K562 (cell line): ENCODE data around the gene MATN1. TPM values are rescaled to one million over a fixed set of nuclear protein-coding genes. Genes with fewer than 3 reads are reported as not detected.

Source experiments
- ATAC-seq: fragments of 200-7000 bp; cut with Tn5 transposase; 3 replicates; pipeline ENCODE4 v1.9.1; 2020; ENCODE audit warnings: moderate library complexity
- BruUV-seq: library from RNA; stranded (reverse); fragments of 400-500 nt; replicated peaks from 2 replicates; lab custom pipeline; 2021; lab: Mats Ljungman, UMichigan
- CTCF ChIA-PET: fragments of 300-600 bp; formaldehyde crosslinking; extraction: SDS; loops from one replicate; lab custom pipeline; 2021; ENCODE audit warnings: low intra/inter-chr PET ratio; lab: Yijun Ruan, JAX
- POLR2A ChIA-PET: fragments of 300-600, 350-650 bp; sonication (Branson Sonifier 250); formaldehyde crosslinking; extraction: SDS; loops from one replicate; lab custom pipeline; 2021; ENCODE audit warnings: antibody characterized with exemption, inconsistent platforms; lab: Yijun Ruan, JAX
- DNase-seq, 4 experiments: peaks; one replicate each; pipeline versions ENCODE4 v3.0.0 to v3.0.0-alpha.2; 2011 to 2018; ENCODE audit warnings: low spot score in 3 of 4, mixed read lengths in 3 of 4; ENCODE audit errors: extremely low read depth in 1 of 4
- FAIRE-seq: peaks from 2 replicates; lab custom pipeline; 2011; peaks lifted over from hg19 to GRCh38; lab: Jason Lieb, UNC
- H2AFZ ChIP-seq: 2 replicates; pipeline ENCODE4 v1.6.0; 2011; ENCODE audit warnings: low read depth, low read length, control low read depth, inconsistent platforms
- H3K27ac ChIP-seq: fragments of 200-600 bp; 3 replicates; pipeline ENCODE4 v1.8.0; 2011; ENCODE audit warnings: low read depth, mild to moderate bottlenecking, control low read depth, inconsistent platforms, low read length, moderate library complexity, mixed read lengths; ENCODE audit errors: extremely low read depth
- H3K27me3 ChIP-seq, 2 experiments: fragments of 300-600 bp in 1 of 2; 2 replicates in 1 of 2; 3 replicates in 1 of 2; pipeline versions ENCODE4 v1.6.0 to v1.8.0; 2011; ENCODE audit warnings: inconsistent platforms in 2 of 2, low read length in 2 of 2, mild to moderate bottlenecking in 1 of 2, mixed read lengths in 1 of 2, moderate library complexity in 1 of 2; ENCODE audit not compliant: control insufficient read depth in 2 of 2, insufficient read depth in 2 of 2
- H3K36me3 ChIP-seq: fragments of 300-600 bp; 3 replicates; pipeline ENCODE4 v1.8.0; 2011; ENCODE audit warnings: mild to moderate bottlenecking, low read length, inconsistent platforms; ENCODE audit not compliant: control insufficient read depth, insufficient read depth
- H3K4me1 ChIP-seq, 2 experiments: fragments of 200-600 bp in 1 of 2; replicated peaks in 1 of 2; 2 replicates in 1 of 2; 3 replicates in 1 of 2; pipeline versions ENCODE4 v1.5.1 to v1.8.0; 2011; ENCODE audit warnings: inconsistent platforms in 2 of 2, low read length in 2 of 2, mild to moderate bottlenecking in 1 of 2, mixed read lengths in 1 of 2, moderate library complexity in 1 of 2; ENCODE audit not compliant: control insufficient read depth in 2 of 2, insufficient read depth in 2 of 2
- H3K4me2 ChIP-seq: 2 replicates; pipeline ENCODE4 v1.6.1; 2011; ENCODE audit warnings: low read length, control low read depth, inconsistent platforms, mixed read lengths; ENCODE audit not compliant: insufficient read depth
- H3K4me3 ChIP-seq: fragments of 200-600 bp; sonication (generic), shearing (Covaris generic); 2 replicates; pipeline ENCODE4 v1.5.1; 2016; ENCODE audit warnings: control low read depth, inconsistent platforms
- H3K79me2 ChIP-seq: fragments of 200-600 bp; 3 replicates; pipeline ENCODE4 v1.8.0; 2011; ENCODE audit warnings: low read length, inconsistent platforms; ENCODE audit not compliant: control insufficient read depth, insufficient read depth
- H3K9ac ChIP-seq, 2 experiments: 2 replicates each; pipeline versions ENCODE4 v1.6.0 to v1.6.1; 2011; ENCODE audit warnings: low read depth in 2 of 2, low read length in 2 of 2, control low read depth in 1 of 2, inconsistent platforms in 1 of 2, mild to moderate bottlenecking in 1 of 2, mixed read lengths in 1 of 2; ENCODE audit not compliant: insufficient read depth in 1 of 2
- H3K9me1 ChIP-seq: one replicate; pipeline ENCODE4 v1.6.0; 2011; ENCODE audit warnings: inconsistent platforms, mild to moderate bottlenecking, low read length, moderate library complexity; ENCODE audit not compliant: control insufficient read depth, insufficient read depth
- H3K9me3 ChIP-seq: replicated peaks from 2 replicates; pipeline ENCODE4 v1.5.1; 2011; ENCODE audit warnings: low read depth, low read length, inconsistent platforms; ENCODE audit not compliant: control insufficient read depth, insufficient read depth
- H4K20me1 ChIP-seq: replicated peaks from 2 replicates; pipeline ENCODE4 v1.6.1; 2011; ENCODE audit warnings: low read length, inconsistent platforms, mixed read lengths; ENCODE audit not compliant: control insufficient read depth, insufficient read depth
- CBX3 ChIP-seq, 2 experiments: IDR thresholded peaks; 1 replicate in 1 of 2; 2 replicates in 1 of 2; pipeline ENCODE4 v1.6.1; 2012; ENCODE audit warnings: inconsistent platforms in 2 of 2, low read length in 2 of 2, borderline replicate concordance in 1 of 2, control low read depth in 1 of 2
- COPS2 ChIP-seq: fragments of 450-650 bp; conservative IDR thresholded peaks from 2 replicates; pipeline ENCODE4 v1.6.1; 2016; ENCODE audit warnings: mild to moderate bottlenecking, moderate library complexity
- RAD51 ChIP-seq: fragments of 450-650 bp; IDR thresholded peaks from 2 replicates; pipeline ENCODE4 v1.7.1; 2016; ENCODE audit warnings: low read depth, mild to moderate bottlenecking, borderline replicate concordance
- SMAD2 ChIP-seq: fragments of 150-350 bp; IDR thresholded peaks from 2 replicates; pipeline ENCODE4 v1.6.1; 2014; ENCODE audit warnings: low read depth, mild to moderate bottlenecking, low read length
- SMAD3 ChIP-seq: fragments of 450-650 bp; formaldehyde crosslinking; conservative IDR thresholded peaks from 2 replicates; pipeline ENCODE4 v1.4.0; 2020; ENCODE audit warnings: mild to moderate bottlenecking
- SNIP1 ChIP-seq: fragments of 450-650 bp; IDR thresholded peaks from 2 replicates; pipeline ENCODE4 v1.7.1; 2017; ENCODE audit warnings: low read depth, mild to moderate bottlenecking
- TCF7 ChIP-seq: sonication (generic); IDR thresholded peaks from 2 replicates; pipeline ENCODE4 v1.6.1; 2016; ENCODE audit warnings: antibody characterized with exemption, borderline replicate concordance
- TEAD2 ChIP-seq: fragments of 450-650 bp; IDR thresholded peaks from 2 replicates; pipeline ENCODE4 v1.6.1; 2016; ENCODE audit warnings: missing genetic modification characterization, control low read depth, missing compliant biosample characterization
- ZNF384 ChIP-seq: IDR thresholded peaks from 2 replicates; pipeline ENCODE4 v1.6.1; 2012; ENCODE audit warnings: low read depth, low read length, improper control_type of control experiment
- WGBS: fragments of 100-300 bp; shearing (Covaris generic); methylation state at CpG from one replicate; pipeline ENCODE4 v1.1.6; 2016; ENCODE audit warnings: low coverage, mixed read lengths; ENCODE audit not compliant: insufficient coverage; ENCODE audit errors: missing lambda C conversion rate; 5-methylcytosine and 5-hydroxymethylcytosine counted together
- in situ Hi-C: fragments of 300-500 bp; cut with MboI; formaldehyde crosslinking; loops from 4 replicates; pipeline ENCODE4 v1.15.0; 2018; ENCODE audit warnings: inconsistent platforms, mixed read lengths
- intact Hi-C: fragments of 100-400 bp; cut with micrococcal nuclease; formaldehyde crosslinking; loops from 2 replicates; pipeline ENCODE4 v1.14.2; 2022
- polyA plus RNA-seq, 8 experiments: library from polyadenylated mRNA; depleted of rRNA in 4 of 8; stranded (reverse) in 5 of 8; unstranded in 3 of 8; fragments of >200 nt; fragmentation: Nextera tagmentation in 2 of 8; fragmentation: Illumina TruSeq in 1 of 8; extraction: Ambion mirVana in 2 of 8; extraction: Trizol in 1 of 8; gene quantifications; 2 replicates each; pipeline versions ENCODE4 v1.2.1 to v1.2.3, GENCODE V29; 2011 to 2014; ENCODE audit warnings: inconsistent platforms in 1 of 8, missing spikeins in 1 of 8
- total RNA-seq, 7 experiments: library from RNA; depleted of rRNA in 6 of 7; stranded (reverse); fragments of >200 nt in 6 of 7; fragmentation: Illumina TruSeq in 2 of 7; extraction: Trizol in 2 of 7; gene quantifications; 2 replicates each; pipeline versions ENCODE4 v1.2.1 to v1.2.3, GENCODE V29; 2011 to 2021; ENCODE audit warnings: low replicate concordance in 1 of 7
- TF ChIP-seq, protein P1 (sequence below): fragments of 450-650 bp; IDR thresholded peaks from 2 replicates; pipeline ENCODE4 v1.6.1; 2018; ENCODE audit not compliant: partially characterized antibody
- TF ChIP-seq, protein P2 (sequence below): sonication (generic); formaldehyde crosslinking; IDR thresholded peaks from 2 replicates; pipeline ENCODE4 v1.5.0; 2020; ENCODE audit warnings: missing genetic modification reagents
- TF ChIP-seq, protein P3 (sequence below): sonication (generic); formaldehyde crosslinking; IDR thresholded peaks from 2 replicates; pipeline ENCODE4 v1.9.0; 2022; ENCODE audit warnings: mild to moderate bottlenecking, missing genetic modification reagents

Gene MATN1
- total and polyA plus RNA-seq, 9 of the 15 experiments (the other 6 are each of a cell fraction or from before 2014, with no cell fraction given) = 0.10 to 2.3 (median 1.2) TPM

DNA sequence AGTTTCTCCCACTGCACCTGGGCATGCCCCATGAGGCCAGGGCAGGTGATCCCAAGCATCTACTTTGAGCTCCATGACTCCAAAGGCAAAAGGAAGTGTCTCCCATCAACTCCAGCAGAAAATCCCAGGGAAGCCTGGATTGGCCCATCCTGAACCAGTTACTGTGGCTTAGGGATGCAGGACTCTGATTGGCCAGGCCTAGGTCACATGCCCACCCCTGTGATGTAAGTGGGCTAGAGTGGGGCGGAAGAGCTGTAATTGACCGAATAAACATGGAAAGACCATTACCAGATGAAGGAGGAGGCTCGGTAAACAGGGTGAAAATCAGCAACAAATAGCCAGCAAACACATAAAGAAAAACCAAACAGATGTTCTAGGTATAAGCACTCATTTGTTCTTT is 45.2 kb downstream of the MATN1 start:
- POLR2A ChIA-PET = no interaction called here
- Histone ChIP-seq H3K4me1 (no peaks in the 10 kb centered on the region), H3K27ac (no peak overlapping the region), H2AFZ (no peak overlapping the region), H3K9ac (no peak overlapping the region), H3K79me2 (no peaks in the 10 kb centered on the region), H3K4me2 (no peak overlapping the region), H3K36me3 (no peaks in the 10 kb centered on the region), H4K20me1 (no peaks in the 10 kb centered on the region), H3K9me3 (no peaks in the 10 kb centered on the region), H3K9me1 (no peaks in the 10 kb centered on the region), H3K4me3 (no peak overlapping the region), H3K27me3 (peaks cover 2 to 7% of the 10 kb centered on the region in 2 experiments; a peak in 1 of 5 replicates)
- FAIRE-seq = no peak
- 0% methylated on average over 3 of the region's 3 CpGs for WGBS
- intact Hi-C loops = no loop called here
- BruUV-seq = no TSS peak
- no peak for DNase-seq
- in situ Hi-C loops = no loop called here
- CTCF ChIA-PET = no interaction called here
- no peak for ATAC-seq
- TF ChIP-seq, protein P1, sequence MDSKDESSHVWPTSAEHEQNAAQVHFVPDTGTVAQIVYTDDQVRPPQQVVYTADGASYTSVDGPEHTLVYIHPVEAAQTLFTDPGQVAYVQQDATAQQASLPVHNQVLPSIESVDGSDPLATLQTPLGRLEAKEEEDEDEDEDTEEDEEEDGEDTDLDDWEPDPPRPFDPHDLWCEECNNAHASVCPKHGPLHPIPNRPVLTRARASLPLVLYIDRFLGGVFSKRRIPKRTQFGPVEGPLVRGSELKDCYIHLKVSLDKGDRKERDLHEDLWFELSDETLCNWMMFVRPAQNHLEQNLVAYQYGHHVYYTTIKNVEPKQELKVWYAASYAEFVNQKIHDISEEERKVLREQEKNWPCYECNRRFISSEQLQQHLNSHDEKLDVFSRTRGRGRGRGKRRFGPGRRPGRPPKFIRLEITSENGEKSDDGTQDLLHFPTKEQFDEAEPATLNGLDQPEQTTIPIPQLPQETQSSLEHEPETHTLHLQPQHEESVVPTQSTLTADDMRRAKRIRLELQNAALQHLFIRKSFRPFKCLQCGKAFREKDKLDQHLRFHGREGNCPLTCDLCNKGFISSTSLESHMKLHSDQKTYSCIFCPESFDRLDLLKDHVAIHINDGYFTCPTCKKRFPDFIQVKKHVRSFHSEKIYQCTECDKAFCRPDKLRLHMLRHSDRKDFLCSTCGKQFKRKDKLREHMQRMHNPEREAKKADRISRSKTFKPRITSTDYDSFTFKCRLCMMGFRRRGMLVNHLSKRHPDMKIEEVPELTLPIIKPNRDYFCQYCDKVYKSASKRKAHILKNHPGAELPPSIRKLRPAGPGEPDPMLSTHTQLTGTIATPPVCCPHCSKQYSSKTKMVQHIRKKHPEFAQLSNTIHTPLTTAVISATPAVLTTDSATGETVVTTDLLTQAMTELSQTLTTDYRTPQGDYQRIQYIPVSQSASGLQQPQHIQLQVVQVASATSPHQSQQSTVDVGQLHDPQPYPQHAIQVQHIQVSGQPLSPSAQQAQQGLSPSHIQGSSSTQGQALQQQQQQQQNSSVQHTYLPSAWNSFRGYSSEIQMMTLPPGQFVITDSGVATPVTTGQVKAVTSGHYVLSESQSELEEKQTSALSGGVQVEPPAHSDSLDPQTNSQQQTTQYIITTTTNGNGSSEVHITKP = peak; percentile 15
- TF ChIP-seq, protein P2, sequence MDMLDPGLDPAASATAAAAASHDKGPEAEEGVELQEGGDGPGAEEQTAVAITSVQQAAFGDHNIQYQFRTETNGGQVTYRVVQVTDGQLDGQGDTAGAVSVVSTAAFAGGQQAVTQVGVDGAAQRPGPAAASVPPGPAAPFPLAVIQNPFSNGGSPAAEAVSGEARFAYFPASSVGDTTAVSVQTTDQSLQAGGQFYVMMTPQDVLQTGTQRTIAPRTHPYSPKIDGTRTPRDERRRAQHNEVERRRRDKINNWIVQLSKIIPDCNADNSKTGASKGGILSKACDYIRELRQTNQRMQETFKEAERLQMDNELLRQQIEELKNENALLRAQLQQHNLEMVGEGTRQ = peak; percentile 56
- peak; percentile 18; the same call in 1 of the 2 replicates for TF ChIP-seq RAD51
- no peak for TF ChIP-seq TEAD2
- no peak for TF ChIP-seq SMAD2
- no peak for TF ChIP-seq ZNF384
- TF ChIP-seq COPS2 = no peak
- no peak for TF ChIP-seq CBX3 (IDR thresholded peaks at IDR 0.05; ENCODE audit: borderline replicate concordance in 1 of 2, low read length in 2 of 2)
- TF ChIP-seq TCF7 = no peak
- TF ChIP-seq SMAD3 (CRISPR knock-in tag) = no peak
- TF ChIP-seq, protein P3, sequence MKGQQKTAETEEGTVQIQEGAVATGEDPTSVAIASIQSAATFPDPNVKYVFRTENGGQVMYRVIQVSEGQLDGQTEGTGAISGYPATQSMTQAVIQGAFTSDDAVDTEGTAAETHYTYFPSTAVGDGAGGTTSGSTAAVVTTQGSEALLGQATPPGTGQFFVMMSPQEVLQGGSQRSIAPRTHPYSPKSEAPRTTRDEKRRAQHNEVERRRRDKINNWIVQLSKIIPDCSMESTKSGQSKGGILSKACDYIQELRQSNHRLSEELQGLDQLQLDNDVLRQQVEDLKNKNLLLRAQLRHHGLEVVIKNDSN (CRISPR knock-in tag) = peak; percentile 50
- no peak for TF ChIP-seq SNIP1
